BLaER1 treated with 17β-estradiol and CSF1 and Interleukin-3, amounts not matched to agents 10 nM and 100 nM (cell line): ENCODE results near the gene IBA57.
A peak's percentile ranks its signal among the peaks of the same experiment; 100 is the strongest.

Experiments
- H3K27ac ChIP-seq, 11 experiments: shearing (Covaris generic); formaldehyde crosslinking; 2 replicates each; pipeline ENCODE4 v1.8.1; 2022
- H3K27me3 ChIP-seq, 11 experiments: shearing (Covaris generic); formaldehyde crosslinking; 2 replicates each; pipeline ENCODE4 v1.8.1; 2022
- H3K36me3 ChIP-seq, 11 experiments: shearing (Covaris generic); formaldehyde crosslinking; 2 replicates each; pipeline ENCODE4 v1.8.1; 2022
- H3K4me1 ChIP-seq, 10 experiments: shearing (Covaris generic); formaldehyde crosslinking; 2 replicates each; pipeline ENCODE4 v1.8.1; 2022
- H3K4me2 ChIP-seq, 11 experiments: shearing (Covaris generic); formaldehyde crosslinking; 2 replicates each; pipeline ENCODE4 v1.8.1; 2022
- H3K4me3 ChIP-seq, 10 experiments: shearing (Covaris generic); formaldehyde crosslinking; 2 replicates each; pipeline ENCODE4 v1.8.1; 2022
- H3K9ac ChIP-seq, 11 experiments: shearing (Covaris generic); formaldehyde crosslinking; 2 replicates each; pipeline ENCODE4 v1.8.1; 2022
- H3K9me3 ChIP-seq, 11 experiments: shearing (Covaris generic); formaldehyde crosslinking; replicated peaks in 1 of 11; 2 replicates each; pipeline ENCODE4 v1.8.1; 2022
- H4K20me1 ChIP-seq, 11 experiments: shearing (Covaris generic); formaldehyde crosslinking; 2 replicates each; pipeline ENCODE4 v1.8.1; 2022
- Cebpa-rat ChIP-seq, 11 experiments: shearing (Covaris generic); IDR thresholded peaks; 2 replicates each; pipeline ENCODE4 v1.8.1; 2022

Gene IBA57

GRCh38 chr1:228162286-228163006 is 3.2 kb upstream of the IBA57 start:
- Histone ChIP-seq H3K4me1 (peaks cover 45 to 58% (median 51%) of the 10 kb centered on the region in 10 experiments), H3K9me3 (no peaks in the 10 kb centered on the region), H3K4me2 (peak overlapping the region; percentile 57 to 93 (median 73)), H4K20me1 (peaks cover 0 to 13% (median 0%) of the 10 kb centered on the region in 11 experiments; a peak in 6 of 22 replicates), H3K4me3 (no peak overlapping the region), H3K27me3 (no peaks in the 10 kb centered on the region), H3K27ac (peak overlapping the region; percentile 39 to 100 (median 51); a peak in 21 of 22 replicates), H3K36me3 (no peaks in the 10 kb centered on the region), H3K9ac (peak overlapping the region; percentile 8 to 65 (median 40); a peak in 15 of 22 replicates)
- TF ChIP-seq Cebpa-rat (IDR thresholded peaks at IDR 0.05) = no peak

DNA sequence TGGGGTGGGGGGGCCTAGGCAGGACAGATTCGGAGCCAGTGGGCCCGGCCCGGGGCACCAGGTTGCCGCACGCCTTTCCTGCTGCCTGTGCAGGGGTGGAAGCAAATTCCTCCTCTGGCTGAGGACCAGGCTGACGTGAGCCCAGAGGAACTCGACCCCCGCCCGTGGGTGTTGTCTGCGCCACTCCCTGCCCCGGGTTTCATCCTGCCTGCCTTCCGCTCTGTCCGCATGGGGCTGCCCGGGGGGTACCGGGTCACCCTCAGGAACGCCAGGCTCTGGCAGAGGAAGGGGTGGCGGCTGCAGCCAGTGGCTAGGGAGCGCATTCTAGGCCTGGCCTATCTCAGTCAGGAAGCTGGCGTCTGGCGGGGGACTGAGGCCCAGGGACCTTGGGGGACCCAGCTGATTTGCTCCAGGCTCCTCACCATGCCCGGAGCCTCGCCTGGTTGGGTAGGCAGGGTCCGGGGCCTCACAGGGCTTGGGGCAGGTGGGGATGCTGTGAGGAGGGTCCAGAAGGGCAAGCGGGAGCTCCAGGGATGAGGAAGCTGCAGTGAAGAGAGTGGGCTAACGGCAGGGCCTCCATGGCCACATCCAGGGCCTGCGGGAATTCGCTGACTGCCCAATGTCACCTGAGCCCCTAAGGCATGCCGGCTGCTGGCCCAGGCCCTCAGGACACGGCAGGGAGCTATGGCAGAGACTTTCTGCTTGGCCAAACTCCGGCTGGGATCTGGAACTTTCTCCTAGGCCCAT is 2.4 kb upstream of the IBA57 start:
- Histone ChIP-seq H3K4me3 (no peak overlapping the region), H3K9ac (peak overlapping the region in 9 of 11 experiments; percentile 15 to 65 (median 41); a peak in 10 of 22 replicates), H3K36me3 (peaks cover 0 to 7% (median 0%) of the 10 kb centered on the region in 11 experiments; a peak in 1 of 22 replicates), H4K20me1 (peaks cover 0 to 20% (median 0%) of the 10 kb centered on the region in 11 experiments; a peak in 7 of 22 replicates), H3K4me2 (peak overlapping the region; percentile 57 to 93 (median 73)), H3K9me3 (no peaks in the 10 kb centered on the region), H3K4me1 (peaks cover 45 to 58% (median 50%) of the 10 kb centered on the region in 10 experiments), H3K27ac (peak overlapping the region; percentile 39 to 100 (median 51); a peak in 19 of 22 replicates), H3K27me3 (no peaks in the 10 kb centered on the region)
- no peak for TF ChIP-seq Cebpa-rat (IDR thresholded peaks at IDR 0.05)

DNA sequence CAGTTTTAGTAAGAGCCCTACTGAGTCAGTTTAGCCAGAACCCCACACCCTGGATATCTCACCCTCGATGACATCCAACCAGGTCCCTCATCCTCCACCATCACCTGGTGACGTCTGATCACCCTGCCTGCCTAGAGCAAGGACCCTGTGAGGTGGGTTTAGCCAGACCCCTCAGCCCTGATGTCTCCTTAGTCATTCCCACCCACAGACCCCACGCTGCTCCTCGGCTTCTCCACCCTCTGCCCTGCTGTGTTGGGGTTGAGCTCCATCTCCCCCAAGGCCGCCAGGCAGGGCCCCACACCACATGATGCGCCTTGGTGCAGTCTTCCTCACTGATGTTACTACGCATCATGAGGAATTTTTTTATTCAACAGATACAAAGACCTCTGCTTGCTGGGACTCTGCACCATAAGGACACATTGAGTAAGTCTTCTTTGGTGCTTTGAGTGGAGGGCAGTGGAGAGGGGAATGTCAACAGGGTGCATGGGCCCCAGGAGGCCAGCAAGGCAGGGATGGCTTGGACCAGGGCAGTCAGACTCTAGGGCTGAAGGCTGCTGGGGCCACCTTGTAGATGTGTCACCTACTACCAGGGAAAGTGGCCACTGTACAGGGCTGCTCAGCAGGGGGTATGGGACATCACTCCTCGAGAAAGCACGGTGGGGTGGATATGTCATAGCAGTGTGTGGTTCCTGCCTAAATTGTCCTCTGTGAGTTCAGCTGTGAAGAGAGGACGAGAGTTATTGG is 1.7 kb upstream of the IBA57 start:
- Histone ChIP-seq H3K9me3 (no peaks in the 10 kb centered on the region), H4K20me1 (peaks cover 0 to 28% (median 0%) of the 10 kb centered on the region in 11 experiments; a peak in 9 of 22 replicates), H3K27me3 (no peaks in the 10 kb centered on the region), H3K4me2 (peak overlapping the region; percentile 83 to 97 (median 93); a peak in 21 of 22 replicates), H3K36me3 (peaks cover 0 to 15% (median 0%) of the 10 kb centered on the region in 11 experiments; a peak in 2 of 22 replicates), H3K27ac (peak overlapping the region in 7 of 11 experiments; percentile 76 to 100 (median 98); a peak in 11 of 22 replicates), H3K4me3 (no peak overlapping the region), H3K4me1 (peaks cover 50 to 65% (median 58%) of the 10 kb centered on the region in 10 experiments), H3K9ac (peak overlapping the region in 2 of 11 experiments; percentile 84 to 96; a peak in 3 of 22 replicates)
- TF ChIP-seq Cebpa-rat (IDR thresholded peaks at IDR 0.05) = no peak

DNA sequence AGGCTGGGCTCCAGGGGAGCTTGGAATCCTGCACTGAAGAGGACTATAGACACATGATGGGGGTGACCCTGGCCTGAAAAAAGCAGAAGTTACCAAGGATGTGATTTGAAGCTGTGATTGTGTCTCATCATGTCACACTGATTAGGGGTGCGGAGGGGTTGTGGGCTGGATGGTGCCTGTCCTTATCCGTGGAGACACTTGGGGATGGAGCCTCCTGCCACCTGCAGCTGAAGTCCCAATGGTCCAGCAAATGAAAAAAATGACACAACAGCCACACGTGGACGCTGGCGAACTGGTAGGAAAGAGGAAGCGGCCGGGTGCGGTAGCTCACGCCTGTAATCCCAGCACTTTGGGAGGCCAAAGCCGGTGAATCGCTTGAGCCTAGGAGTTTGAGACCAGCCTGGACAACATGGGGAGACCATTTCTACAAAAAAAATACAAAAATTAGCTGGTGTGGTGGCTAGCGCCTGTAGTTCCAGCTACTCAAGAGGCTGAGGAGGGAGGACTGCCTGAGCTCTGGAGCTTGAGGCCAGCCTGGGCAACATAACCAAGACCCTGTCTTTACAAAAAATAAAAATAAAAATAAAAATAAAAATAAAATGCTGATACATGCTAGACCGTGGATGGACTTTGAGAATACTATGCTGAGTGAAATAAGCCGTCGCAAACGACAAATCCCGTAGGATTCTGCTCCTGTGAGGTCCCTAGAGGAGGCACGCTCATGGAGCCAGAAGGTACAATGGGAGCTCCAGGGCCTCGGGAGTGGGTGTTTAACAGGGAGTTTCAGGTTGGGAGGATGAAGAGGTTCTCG is 838 bp upstream of the IBA57 start:
- H3K27ac ChIP-seq = peak overlapping the region; percentile 59 to 100 (median 82); a peak in 21 of 22 replicates
- TF ChIP-seq Cebpa-rat (IDR thresholded peaks at IDR 0.05) = no peak
- H3K9me3 ChIP-seq = no peaks in the 10 kb centered on the region
- H3K4me2 ChIP-seq = peak overlapping the region; percentile 83 to 97 (median 93)
- peaks cover 0 to 15% (median 0%) of the 10 kb centered on the region in 11 experiments; a peak in 2 of 22 replicates for H3K36me3 ChIP-seq
- peak overlapping the region; percentile 72 to 100 (median 84) for H3K9ac ChIP-seq
- H3K4me1 ChIP-seq = peaks cover 58 to 74% (median 64%) of the 10 kb centered on the region in 10 experiments
- peak overlapping the region; percentile 52 to 71 (median 62) for H3K4me3 ChIP-seq
- no peaks in the 10 kb centered on the region for H3K27me3 ChIP-seq
- peaks cover 0 to 36% (median 0%) of the 10 kb centered on the region in 11 experiments; a peak in 9 of 22 replicates for H4K20me1 ChIP-seq

- Histone ChIP-seq H3K4me2 (peak overlapping the region; percentile 71 to 98 (median 90)), H3K9me3 (no peaks in the 10 kb centered on the region), H4K20me1 (peaks cover 0 to 52% (median 8%) of the 10 kb centered on the region in 11 experiments; a peak in 10 of 22 replicates), H3K9ac (peak overlapping the region; percentile 96 to 100 (median 100)), H3K27ac (peak overlapping the region; percentile 98 to 100 (median 100)), H3K4me3 (peak overlapping the region; percentile 64 to 82 (median 69)), H3K27me3 (no peaks in the 10 kb centered on the region), H3K4me1 (peaks cover 58 to 81% (median 65%) of the 10 kb centered on the region in 10 experiments), H3K36me3 (peaks cover 0 to 15% (median 0%) of the 10 kb centered on the region in 11 experiments; a peak in 4 of 22 replicates)
- TF ChIP-seq Cebpa-rat (IDR thresholded peaks at IDR 0.05) = no peak
Measured at GRCh38 chr1:228166170-228166936, 749 bp downstream of the IBA57 start.

DNA sequence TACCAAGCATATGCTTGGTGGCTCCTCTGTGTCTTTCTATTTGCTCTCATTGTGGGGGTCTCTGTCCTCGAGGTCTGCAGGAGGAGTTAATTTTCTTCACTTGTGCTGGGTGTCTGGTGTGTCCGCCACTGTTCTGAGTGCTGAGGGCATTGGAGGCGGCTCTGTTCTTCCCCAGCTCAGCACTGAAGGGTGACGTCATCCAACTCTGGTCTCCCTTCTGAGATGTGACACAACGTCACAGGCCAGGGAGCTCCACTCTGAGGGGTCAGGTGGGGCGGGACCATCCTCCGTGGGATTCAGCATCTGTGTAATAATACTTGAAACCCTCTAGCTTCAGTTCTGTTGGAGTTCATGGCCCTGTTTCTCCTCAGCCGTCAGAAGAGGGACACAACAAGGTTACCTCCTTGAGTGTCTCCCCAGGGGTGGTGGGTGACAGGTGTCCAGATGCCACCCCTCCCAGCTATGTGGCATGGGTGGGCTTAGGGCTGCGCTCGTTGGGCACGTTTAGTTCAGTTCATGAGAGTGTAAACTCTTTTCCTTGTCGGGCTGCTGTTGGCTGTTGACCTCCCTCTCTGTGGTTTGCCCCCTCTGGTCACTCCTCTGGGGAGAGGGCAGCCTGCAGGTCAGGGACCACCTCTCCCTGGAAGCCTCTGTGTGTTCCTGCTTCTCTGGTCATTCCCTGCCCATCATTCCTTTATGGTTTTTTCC is 3.1 kb downstream of the IBA57 start:
- Histone ChIP-seq H3K27ac (peak overlapping the region in 3 of 11 experiments; percentile 9 to 33 (median 21); a peak in 3 of 22 replicates), H3K27me3 (no peaks in the 10 kb centered on the region), H3K4me2 (peak overlapping the region; percentile 0 to 57 (median 30); a peak in 15 of 22 replicates), H3K4me1 (peaks cover 38 to 57% (median 50%) of the 10 kb centered on the region in 10 experiments), H4K20me1 (peaks cover 0 to 75% (median 31%) of the 10 kb centered on the region in 11 experiments; a peak in 15 of 22 replicates), H3K36me3 (peaks cover 0 to 15% (median 0%) of the 10 kb centered on the region in 11 experiments; a peak in 4 of 22 replicates), H3K9me3 (0 out of 22 replicates have a peak, but pooled peaks cover 0 to under 1% (median 0%) of the 10 kb centered on the region in 11 experiments), H3K4me3 (no peak overlapping the region), H3K9ac (peak overlapping the region in 3 of 11 experiments; percentile 6 to 28 (median 24); a peak in 2 of 22 replicates)
- TF ChIP-seq Cebpa-rat (IDR thresholded peaks at IDR 0.05) = no peak
